Measurements from ENCODE around the gene ATL3. TPM values are rescaled to one million over a fixed set of nuclear protein-coding genes. Genes with fewer than 3 reads are reported as not detected.

The ATL3 gene
- total RNA-seq, 1 experiment from 2014 or later = 32.3 TPM

DNA sequence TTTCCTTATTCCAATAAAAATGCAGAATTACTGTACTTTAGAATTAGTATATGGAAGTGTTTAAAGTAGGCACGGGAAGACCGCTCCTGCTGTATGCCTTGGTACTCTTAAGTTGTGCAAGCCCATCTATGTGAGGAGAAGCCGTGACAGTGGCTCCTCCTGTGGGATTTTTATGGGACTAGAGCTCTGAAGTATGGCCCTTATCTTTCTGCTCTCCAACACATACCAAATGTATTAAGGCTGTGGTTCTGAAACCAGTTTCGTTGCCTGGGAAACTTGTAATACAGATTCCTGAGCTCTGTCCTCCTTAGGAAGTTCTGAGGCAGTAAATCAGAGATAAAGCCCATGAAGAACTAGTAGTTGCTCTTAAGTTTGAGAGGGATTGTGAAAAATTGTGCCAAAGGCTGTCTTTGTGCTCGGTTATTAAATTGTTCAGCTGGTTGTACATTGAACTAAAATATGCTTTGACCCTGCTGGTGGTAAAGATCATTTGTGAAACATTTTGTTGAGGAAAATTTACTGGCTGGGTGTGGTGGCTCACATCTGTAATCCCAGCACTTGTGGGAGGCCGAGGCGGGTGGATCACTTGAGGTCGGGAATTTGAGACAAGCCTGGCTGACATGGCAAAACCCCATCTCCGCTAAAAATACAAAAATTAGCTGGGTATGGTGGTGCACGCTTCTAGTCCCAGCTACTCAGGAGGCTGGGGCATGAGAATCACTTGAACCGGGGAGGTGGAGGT, 39.5 kb upstream of the ATL3 start:
- no peak overlapping the region for H3K4me2 ChIP-seq (ENCODE audit: low read length)
- TF ChIP-seq JUND (IDR thresholded peaks at IDR 0.05) (no peak), SRF (IDR thresholded peaks at IDR 0.05; ENCODE audit: low read depth) (no peak), RAD21 (IDR thresholded peaks at IDR 0.05; ENCODE audit: low read depth) (no peak), TCF7L2 (IDR thresholded peaks at IDR 0.05; ENCODE audit: borderline replicate concordance, extremely low read depth, insufficient read depth, insufficient read length) (no peak), CBX3 (IDR thresholded peaks at IDR 0.05; ENCODE audit: low read depth) (no peak), CEBPB (IDR thresholded peaks at IDR 0.05; ENCODE audit: low read depth) (no peak), ELF1 (IDR thresholded peaks at IDR 0.05; ENCODE audit: borderline replicate concordance, low read depth) (no peak), ZFX (IDR thresholded peaks at IDR 0.05) (no peak)
- TF ChIP-seq, protein P1, sequence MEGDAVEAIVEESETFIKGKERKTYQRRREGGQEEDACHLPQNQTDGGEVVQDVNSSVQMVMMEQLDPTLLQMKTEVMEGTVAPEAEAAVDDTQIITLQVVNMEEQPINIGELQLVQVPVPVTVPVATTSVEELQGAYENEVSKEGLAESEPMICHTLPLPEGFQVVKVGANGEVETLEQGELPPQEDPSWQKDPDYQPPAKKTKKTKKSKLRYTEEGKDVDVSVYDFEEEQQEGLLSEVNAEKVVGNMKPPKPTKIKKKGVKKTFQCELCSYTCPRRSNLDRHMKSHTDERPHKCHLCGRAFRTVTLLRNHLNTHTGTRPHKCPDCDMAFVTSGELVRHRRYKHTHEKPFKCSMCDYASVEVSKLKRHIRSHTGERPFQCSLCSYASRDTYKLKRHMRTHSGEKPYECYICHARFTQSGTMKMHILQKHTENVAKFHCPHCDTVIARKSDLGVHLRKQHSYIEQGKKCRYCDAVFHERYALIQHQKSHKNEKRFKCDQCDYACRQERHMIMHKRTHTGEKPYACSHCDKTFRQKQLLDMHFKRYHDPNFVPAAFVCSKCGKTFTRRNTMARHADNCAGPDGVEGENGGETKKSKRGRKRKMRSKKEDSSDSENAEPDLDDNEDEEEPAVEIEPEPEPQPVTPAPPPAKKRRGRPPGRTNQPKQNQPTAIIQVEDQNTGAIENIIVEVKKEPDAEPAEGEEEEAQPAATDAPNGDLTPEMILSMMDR (IDR thresholded peaks at IDR 0.05 in 2 of 3, conservative IDR thresholded peaks at IDR 0.05 in 1 of 3; ENCODE audit: borderline replicate concordance in 1 of 3, insufficient read depth in 1 of 3, low read depth in 2 of 3, low read length in 2 of 3) = no peak
- TF ChIP-seq, protein P2, sequence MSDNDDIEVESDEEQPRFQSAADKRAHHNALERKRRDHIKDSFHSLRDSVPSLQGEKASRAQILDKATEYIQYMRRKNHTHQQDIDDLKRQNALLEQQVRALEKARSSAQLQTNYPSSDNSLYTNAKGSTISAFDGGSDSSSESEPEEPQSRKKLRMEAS (IDR thresholded peaks at IDR 0.05) = no peak
- no TSS peak for BruUV-seq (replicated peaks)
- H4K20me1 ChIP-seq (ENCODE audit: insufficient read depth) = no peaks in the 10 kb centered on the region
- H3K27me3 ChIP-seq (ENCODE audit: insufficient read depth, low read length) = no peaks in the 10 kb centered on the region
- no peaks in the 10 kb centered on the region for H3K36me3 ChIP-seq (ENCODE audit: control insufficient read depth in 1 of 2, insufficient read depth in 2 of 2, low read length in 2 of 2)
- no peak overlapping the region for H2AFZ ChIP-seq (ENCODE audit: low read depth, low read length, poor library complexity, severe bottlenecking)
- CTCF ChIA-PET = no interaction called here
- RAD21 ChIA-PET (ENCODE audit: low non-redundant PET in 1 of 2, low total read pairs in 2 of 2, uncharacterized antibody in 2 of 2, unreplicated experiment in 2 of 2) = no interaction called here
- POLR2A ChIA-PET = interaction anchor here (1.9 kb wide), 1 partner anchor 29 kb away, joined by 4 read pairs; the partner anchor contains the start of gene RTN3
- H3K9me3 ChIP-seq (ENCODE audit: control insufficient read depth in 1 of 2, insufficient read depth in 1 of 2, low read depth in 1 of 2, low read length in 2 of 2) = no peaks in the 10 kb centered on the region
- H3K27ac ChIP-seq (ENCODE audit: low read depth, low read length) = no peak overlapping the region
- H3K9ac ChIP-seq (ENCODE audit: low read length) = no peak overlapping the region
- no peaks in the 10 kb centered on the region for H3K9me2 ChIP-seq (ENCODE audit: insufficient read depth)
- DNase-seq (ENCODE audit: low read depth, low spot score) (no peak), ATAC-seq (no peak)
- intact Hi-C loops (cut with micrococcal nuclease) = no loop called here
- peaks cover 78% of the 10 kb centered on the region for H3K79me2 ChIP-seq (ENCODE audit: insufficient read depth, low read length)
- no peaks in the 10 kb centered on the region for H3K4me1 ChIP-seq (ENCODE audit: control insufficient read depth in 1 of 2, insufficient read depth in 2 of 2, low read length in 2 of 2)
- H3K4me3 ChIP-seq (replicated peaks in 1 of 2; ENCODE audit: low read depth in 1 of 2, low read length in 2 of 2) = no peak overlapping the region
